Measurements from ENCODE around the gene BICD2. TPM values are rescaled to one million over a fixed set of nuclear protein-coding genes. Genes with fewer than 3 reads are reported as not detected.

Gene BICD2
- total RNA-seq, 1 donor from 2014 or later = 48.2 TPM

DNA sequence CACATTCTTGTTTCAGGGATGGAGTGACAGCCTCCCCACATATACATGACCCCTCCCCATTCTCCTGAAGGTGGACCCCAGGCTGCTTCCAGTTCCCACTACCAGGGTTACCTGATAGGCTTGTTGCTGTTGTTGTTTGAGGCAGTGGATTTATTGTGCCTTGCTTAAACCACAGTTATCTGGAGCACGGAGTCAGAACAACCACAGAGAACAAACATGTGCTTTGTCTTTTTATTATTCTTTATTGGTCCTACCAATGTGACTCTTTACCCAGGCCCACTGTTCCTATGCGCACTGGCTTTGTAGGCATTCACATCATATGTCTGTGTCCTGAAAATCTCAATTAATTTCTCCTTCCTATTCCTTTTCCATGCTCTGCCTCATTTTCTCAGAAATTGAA is 53.5 kb downstream of the BICD2 start:
- no peak overlapping the region for H3K27ac Mint-ChIP-seq (ENCODE audit: unreplicated experiment)

DNA sequence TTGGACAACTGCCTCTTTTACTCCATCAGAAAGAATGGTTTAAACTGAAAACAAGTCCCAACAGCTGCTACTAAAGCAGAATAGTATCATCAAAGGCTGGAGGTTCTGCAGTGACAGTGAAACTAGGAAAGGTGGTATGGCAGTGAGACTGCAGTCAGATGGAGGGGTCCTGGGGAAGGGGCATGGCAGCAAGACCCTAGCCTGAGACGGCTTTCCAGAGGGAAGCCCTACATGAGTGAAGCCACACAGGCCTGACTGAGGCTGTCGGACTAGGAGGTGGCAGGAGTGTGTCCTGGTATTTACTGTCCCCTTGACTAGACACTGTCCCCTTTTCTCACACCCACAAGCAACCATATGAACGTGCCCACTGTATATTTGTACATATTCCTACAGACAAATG is 54.3 kb downstream of the BICD2 start:
- FAIRE-seq = no peak
- no peak overlapping the region for H3K4me3 Mint-ChIP-seq (ENCODE audit: unreplicated experiment)

More for the DNA sequence above, 53.5 kb downstream of the BICD2 start:
- no peak for FAIRE-seq
- Histone ChIP-seq H2AFZ (ENCODE audit: low read depth, low read length) (no peak overlapping the region), H3K79me2 (ENCODE audit: insufficient read depth, low read length) (peaks cover 5% of the 10 kb centered on the region), H3K27me3 (ENCODE audit: insufficient read depth, low read length) (no peaks in the 10 kb centered on the region), H3K4me1 (ENCODE audit: insufficient read depth, low read length) (no peaks in the 10 kb centered on the region), H3K36me3 (ENCODE audit: insufficient read depth, low read length) (peaks cover 21% of the 10 kb centered on the region), H3K27ac (ENCODE audit: low read depth, low read length) (no peak overlapping the region), H3K9ac (ENCODE audit: low read length) (no peak overlapping the region), H3K9me3 (ENCODE audit: insufficient read depth, low read depth, low read length) (no peaks in the 10 kb centered on the region), H3K4me2 (ENCODE audit: low read length) (no peak overlapping the region), H3K4me3 (ENCODE audit: insufficient read depth, low read depth, low read length) (no peak overlapping the region), H4K20me1 (ENCODE audit: insufficient read depth, low read length) (peaks cover 24% of the 10 kb centered on the region)
- Mint-ChIP-seq H3K9me3 (ENCODE audit: unreplicated experiment) (peaks cover 1% of the 10 kb centered on the region), H3K27me3 (ENCODE audit: low read depth, unreplicated experiment) (no peaks in the 10 kb centered on the region), H3K4me1 (ENCODE audit: low read depth, unreplicated experiment) (peaks cover 8% of the 10 kb centered on the region), H3K4me3 (ENCODE audit: unreplicated experiment) (no peak overlapping the region), H3K36me3 (ENCODE audit: low read depth, unreplicated experiment) (peaks cover 26% of the 10 kb centered on the region)
- no peak for DNase-seq (ENCODE audit: low read depth)
- TF ChIP-seq EZH2 (IDR thresholded peaks at IDR 0.05; ENCODE audit: insufficient read depth, low read length) = no peak
- TF ChIP-seq, protein P1, sequence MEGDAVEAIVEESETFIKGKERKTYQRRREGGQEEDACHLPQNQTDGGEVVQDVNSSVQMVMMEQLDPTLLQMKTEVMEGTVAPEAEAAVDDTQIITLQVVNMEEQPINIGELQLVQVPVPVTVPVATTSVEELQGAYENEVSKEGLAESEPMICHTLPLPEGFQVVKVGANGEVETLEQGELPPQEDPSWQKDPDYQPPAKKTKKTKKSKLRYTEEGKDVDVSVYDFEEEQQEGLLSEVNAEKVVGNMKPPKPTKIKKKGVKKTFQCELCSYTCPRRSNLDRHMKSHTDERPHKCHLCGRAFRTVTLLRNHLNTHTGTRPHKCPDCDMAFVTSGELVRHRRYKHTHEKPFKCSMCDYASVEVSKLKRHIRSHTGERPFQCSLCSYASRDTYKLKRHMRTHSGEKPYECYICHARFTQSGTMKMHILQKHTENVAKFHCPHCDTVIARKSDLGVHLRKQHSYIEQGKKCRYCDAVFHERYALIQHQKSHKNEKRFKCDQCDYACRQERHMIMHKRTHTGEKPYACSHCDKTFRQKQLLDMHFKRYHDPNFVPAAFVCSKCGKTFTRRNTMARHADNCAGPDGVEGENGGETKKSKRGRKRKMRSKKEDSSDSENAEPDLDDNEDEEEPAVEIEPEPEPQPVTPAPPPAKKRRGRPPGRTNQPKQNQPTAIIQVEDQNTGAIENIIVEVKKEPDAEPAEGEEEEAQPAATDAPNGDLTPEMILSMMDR (IDR thresholded peaks at IDR 0.05; ENCODE audit: insufficient read depth, low read depth, low read length) = no peak

GRCh38 chr9:92709954-92710353 is 54.7 kb downstream of the BICD2 start:
- TF ChIP-seq, protein P1 (IDR thresholded peaks at IDR 0.05; ENCODE audit: insufficient read depth, low read depth, low read length) = no peak
- no peak for TF ChIP-seq EZH2 (IDR thresholded peaks at IDR 0.05; ENCODE audit: insufficient read depth, low read length)
- no peak overlapping the region for H3K4me3 Mint-ChIP-seq (ENCODE audit: unreplicated experiment)
- H2AFZ ChIP-seq (ENCODE audit: low read depth, low read length) = no peak overlapping the region
- DNase-seq (ENCODE audit: low read depth) = no peak
- H3K36me3 ChIP-seq (ENCODE audit: insufficient read depth, low read length) = peaks cover 21% of the 10 kb centered on the region
- H4K20me1 ChIP-seq (ENCODE audit: insufficient read depth, low read length) = peaks cover 17% of the 10 kb centered on the region
- H3K4me3 ChIP-seq (ENCODE audit: insufficient read depth, low read depth, low read length) = no peak overlapping the region
- H3K27ac ChIP-seq (ENCODE audit: low read depth, low read length) = no peak overlapping the region
- no peaks in the 10 kb centered on the region for H3K9me3 ChIP-seq (ENCODE audit: insufficient read depth, low read depth, low read length)
- peaks cover 5% of the 10 kb centered on the region for H3K79me2 ChIP-seq (ENCODE audit: insufficient read depth, low read length)
- FAIRE-seq = no peak
- no peaks in the 10 kb centered on the region for H3K4me1 ChIP-seq (ENCODE audit: insufficient read depth, low read length)
- no peak overlapping the region for H3K9ac ChIP-seq (ENCODE audit: low read length)
- H3K27me3 Mint-ChIP-seq (ENCODE audit: low read depth, unreplicated experiment) = no peaks in the 10 kb centered on the region
- peaks cover 3% of the 10 kb centered on the region for H3K9me3 Mint-ChIP-seq (ENCODE audit: unreplicated experiment)
- no peaks in the 10 kb centered on the region for H3K27me3 ChIP-seq (ENCODE audit: insufficient read depth, low read length)
- peaks cover 1% of the 10 kb centered on the region for H3K4me1 Mint-ChIP-seq (ENCODE audit: low read depth, unreplicated experiment)
- no peak overlapping the region for H3K4me2 ChIP-seq (ENCODE audit: low read length)
- peak overlapping the region; percentile 10 for H3K27ac Mint-ChIP-seq (ENCODE audit: unreplicated experiment)
- peaks cover 23% of the 10 kb centered on the region for H3K36me3 Mint-ChIP-seq (ENCODE audit: low read depth, unreplicated experiment)

More for the DNA sequence above, 54.3 kb downstream of the BICD2 start:
- TF ChIP-seq, protein P1 (IDR thresholded peaks at IDR 0.05; ENCODE audit: insufficient read depth, low read depth, low read length) = no peak
- TF ChIP-seq EZH2 (IDR thresholded peaks at IDR 0.05; ENCODE audit: insufficient read depth, low read length) = no peak
- Mint-ChIP-seq H3K27me3 (ENCODE audit: low read depth, unreplicated experiment) (no peaks in the 10 kb centered on the region), H3K27ac (ENCODE audit: unreplicated experiment) (no peak overlapping the region), H3K4me1 (ENCODE audit: low read depth, unreplicated experiment) (peaks cover 4% of the 10 kb centered on the region), H3K9me3 (ENCODE audit: unreplicated experiment) (peaks cover 3% of the 10 kb centered on the region), H3K36me3 (ENCODE audit: low read depth, unreplicated experiment) (peaks cover 26% of the 10 kb centered on the region)
- DNase-seq (ENCODE audit: low read depth) = no peak
- Histone ChIP-seq H3K9me3 (ENCODE audit: insufficient read depth, low read depth, low read length) (no peaks in the 10 kb centered on the region), H3K4me3 (ENCODE audit: insufficient read depth, low read depth, low read length) (no peak overlapping the region), H3K79me2 (ENCODE audit: insufficient read depth, low read length) (peaks cover 5% of the 10 kb centered on the region), H2AFZ (ENCODE audit: low read depth, low read length) (no peak overlapping the region), H3K4me1 (ENCODE audit: insufficient read depth, low read length) (no peaks in the 10 kb centered on the region), H3K36me3 (ENCODE audit: insufficient read depth, low read length) (peaks cover 21% of the 10 kb centered on the region), H3K27ac (ENCODE audit: low read depth, low read length) (no peak overlapping the region), H4K20me1 (ENCODE audit: insufficient read depth, low read length) (peaks cover 17% of the 10 kb centered on the region), H3K27me3 (ENCODE audit: insufficient read depth, low read length) (no peaks in the 10 kb centered on the region), H3K9ac (ENCODE audit: low read length) (no peak overlapping the region), H3K4me2 (ENCODE audit: low read length) (no peak overlapping the region)
